CD14-positive monocyte (primary cell): ENCODE data around the gene NFIC. TPM values are rescaled to one million over a fixed set of nuclear protein-coding genes. Genes with fewer than 3 reads are reported as not detected.

Source experiments
- DNase-seq, 3 donors: peaks; one replicate each; pipeline ENCODE4 v3.0.0-alpha.2; 2011 to 2022
- H2AFZ ChIP-seq: 2 replicates; pipeline ENCODE4 v1.6.0; 2012; ENCODE audit warnings: mild to moderate bottlenecking, low read depth, low read length, inconsistent platforms; ENCODE audit not compliant: insufficient read depth, poor library complexity, severe bottlenecking
- H3K27ac ChIP-seq, 2 donors: 1 replicate in 1 of 2; 2 replicates in 1 of 2; pipeline ENCODE4 v1.5.1; 2012 to 2013; ENCODE audit warnings: low read length in 2 of 2, control low read depth in 1 of 2, inconsistent platforms in 1 of 2, low read depth in 1 of 2, mild to moderate bottlenecking in 1 of 2
- H3K27me3 ChIP-seq, 2 donors: one replicate each; pipeline versions ENCODE4 v1.6.0 to v1.6.1; 2011 to 2013; ENCODE audit warnings: low read length in 2 of 2; ENCODE audit not compliant: control insufficient read depth in 2 of 2, insufficient read depth in 2 of 2
- H3K36me3 ChIP-seq, 2 donors: replicated peaks in 1 of 2; 1 replicate in 1 of 2; 2 replicates in 1 of 2; pipeline versions ENCODE4 v1.5.1 to v1.6.1; 2012 to 2013; ENCODE audit warnings: low read length in 2 of 2, control low read depth in 1 of 2, inconsistent platforms in 1 of 2, mild to moderate bottlenecking in 1 of 2; ENCODE audit not compliant: insufficient read depth in 2 of 2, control insufficient read depth in 1 of 2
- H3K4me1 ChIP-seq, 2 donors: 1 replicate in 1 of 2; 2 replicates in 1 of 2; pipeline versions ENCODE4 v1.5.1 to v1.6.1; 2012 to 2013; ENCODE audit warnings: low read length in 2 of 2, control low read depth in 1 of 2, inconsistent platforms in 1 of 2, mild to moderate bottlenecking in 1 of 2, moderate library complexity in 1 of 2; ENCODE audit not compliant: insufficient read depth in 2 of 2, control insufficient read depth in 1 of 2
- H3K4me2 ChIP-seq: replicated peaks from 2 replicates; pipeline ENCODE3; 2012; ENCODE audit warnings: low read length, moderate library complexity, mild to moderate bottlenecking; ENCODE audit not compliant: poor library complexity, severe bottlenecking; ENCODE audit errors: extremely low read depth
- H3K4me3 ChIP-seq, 3 experiments: fragments of 200-600 bp in 1 of 3; sonication (generic) in 1 of 3; replicated peaks in 1 of 3; 1 replicate in 2 of 3; 2 replicates in 1 of 3; pipeline ENCODE4 v1.5.1; 2011 to 2013; ENCODE audit warnings: low read length in 3 of 3, mild to moderate bottlenecking in 3 of 3, control low read depth in 2 of 3, low read depth in 2 of 3, inconsistent platforms in 1 of 3, moderate library complexity in 1 of 3
- H3K79me2 ChIP-seq: 2 replicates; pipeline ENCODE4 v1.6.0; 2012; ENCODE audit warnings: mild to moderate bottlenecking, control low read depth, inconsistent platforms, low read length, moderate library complexity; ENCODE audit not compliant: insufficient read depth
- H3K9ac ChIP-seq: 2 replicates; pipeline ENCODE4 v1.6.0; 2017; ENCODE audit warnings: low read length, mild to moderate bottlenecking; ENCODE audit not compliant: insufficient read depth, poor library complexity, severe bottlenecking
- H3K9me3 ChIP-seq, 2 donors: replicated peaks in 1 of 2; 1 replicate in 1 of 2; 2 replicates in 1 of 2; pipeline versions ENCODE4 v1.5.1 to v1.6.1; 2012 to 2013; ENCODE audit warnings: low read length in 2 of 2, control low read depth in 1 of 2; ENCODE audit not compliant: control insufficient read depth in 1 of 2, insufficient read depth in 1 of 2
- H4K20me1 ChIP-seq: 2 replicates; pipeline ENCODE4 v1.6.0; 2012; ENCODE audit warnings: mild to moderate bottlenecking, low read length, control low read depth, moderate library complexity; ENCODE audit not compliant: insufficient read depth
- H3K27ac Mint-ChIP-seq, 7 donors: one replicate each; pipeline ENCODE4 v1.8.0; 2020; ENCODE audit warnings: mild to moderate bottlenecking in 7 of 7, mixed read lengths in 7 of 7, moderate library complexity in 6 of 7, inconsistent platforms in 2 of 7
- H3K27me3 Mint-ChIP-seq, 3 donors: one replicate each; pipeline ENCODE4 v1.8.0; 2021 to 2022; ENCODE audit warnings: low read depth in 3 of 3, mild to moderate bottlenecking in 3 of 3, mixed read lengths in 3 of 3, moderate library complexity in 3 of 3, inconsistent platforms in 1 of 3
- H3K36me3 Mint-ChIP-seq, 2 donors: one replicate each; pipeline ENCODE4 v1.8.0; 2020; ENCODE audit warnings: mixed read lengths in 2 of 2, inconsistent platforms in 1 of 2, mild to moderate bottlenecking in 1 of 2
- H3K4me1 Mint-ChIP-seq: one replicate; pipeline ENCODE4 v1.8.0; 2020; ENCODE audit warnings: mild to moderate bottlenecking, mixed read lengths
- H3K4me3 Mint-ChIP-seq, 2 donors: one replicate each; pipeline ENCODE4 v1.8.0; 2020; ENCODE audit warnings: mild to moderate bottlenecking in 2 of 2, mixed read lengths in 2 of 2, moderate library complexity in 1 of 2
- H3K9me3 Mint-ChIP-seq, 7 donors: one replicate each; pipeline ENCODE4 v1.8.0; 2020 to 2022; ENCODE audit warnings: mixed read lengths in 7 of 7, mild to moderate bottlenecking in 6 of 7, moderate library complexity in 6 of 7, inconsistent platforms in 2 of 7
- WGBS: methylation state at CpG from one replicate; pipeline ENCODE4 v1.1.5; 2013; ENCODE audit warnings: missing lambda C conversion rate; ENCODE audit not compliant: insufficient coverage; 5-methylcytosine and 5-hydroxymethylcytosine counted together
- intact Hi-C, 2 donors: fragments of 100-400 bp; cut with micrococcal nuclease; formaldehyde crosslinking; loops; one replicate each; pipeline versions ENCODE4 v1.15.0 to v1.15.1; 2023
- polyA plus RNA-seq, 3 donors: library from polyadenylated mRNA; depleted of rRNA in 1 of 3; unstranded in 2 of 3; stranded (reverse) in 1 of 3; fragments of 300-500 nt in 2 of 3; fragments of >200 nt in 1 of 3; fragmentation: Illumina TruSeq in 2 of 3; gene quantifications; 1 replicate in 2 of 3; 2 replicates in 1 of 3; pipeline ENCODE4 v1.2.3, GENCODE V29; 2012 to 2021
- TF ChIP-seq, protein P1 (sequence below): fragments of 200-600 bp; IDR thresholded peaks from one replicate; pipeline ENCODE4 v1.8.0; 2022; ENCODE audit warnings: antibody characterized with exemption, mild to moderate bottlenecking

Gene NFIC
- polyA plus RNA-seq, 3 donors = 7.0 to 13.8 (median 11.5) TPM

DNA sequence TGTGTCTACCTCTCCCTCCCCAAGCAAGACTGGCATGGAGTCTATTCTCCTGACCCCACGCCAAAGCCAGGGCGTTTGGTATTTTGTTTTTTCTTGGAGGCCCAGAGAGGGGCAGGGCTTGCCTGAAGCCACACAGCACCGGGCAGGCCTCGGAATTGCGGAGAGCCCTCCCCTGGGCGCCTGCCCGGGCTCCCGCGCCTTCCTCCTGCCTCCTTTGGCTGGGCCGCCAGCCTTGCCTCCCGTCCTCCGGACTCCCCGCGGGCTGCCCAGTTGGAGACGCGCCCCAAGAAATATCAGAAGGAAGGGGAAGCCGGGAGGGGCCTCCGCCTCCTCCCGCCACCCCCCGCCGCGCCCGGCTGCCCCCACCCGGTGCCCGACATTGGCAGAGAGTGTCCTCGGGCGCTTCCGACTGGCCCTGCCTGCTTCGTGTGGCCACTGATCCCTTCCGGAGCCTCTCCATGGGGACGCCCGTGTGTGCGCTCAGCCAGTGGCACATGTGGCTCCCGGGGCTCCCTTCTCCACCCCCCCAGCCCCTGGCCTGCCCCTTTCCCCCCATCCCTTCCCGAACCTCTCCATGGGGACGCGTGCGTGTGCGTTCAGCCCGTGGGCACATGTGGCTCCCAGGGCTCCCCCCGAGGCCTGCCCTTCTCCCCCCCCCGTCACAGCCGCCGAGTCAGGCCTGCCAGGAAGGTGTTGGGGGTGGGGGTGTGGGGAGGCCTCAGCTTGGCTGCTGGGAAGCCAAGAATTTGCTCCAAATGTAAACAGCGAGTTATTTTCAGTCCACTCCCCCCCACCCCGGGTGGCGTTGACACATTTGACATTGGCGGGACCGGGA lies 37.3 kb downstream of the NFIC start:
- WGBS = 65% methylated on average over 34 of the region's 49 CpGs
- Mint-ChIP-seq H3K36me3 (peaks cover 19 to 46% of the 10 kb centered on the region in 2 donors), H3K4me1 (peaks cover 8% of the 10 kb centered on the region), H3K27ac (peak overlapping the region in 1 of 7 donors; percentile 43), H3K4me3 (no peak overlapping the region), H3K9me3 (peaks cover 0 to 10% (median 5%) of the 10 kb centered on the region in 7 donors), H3K27me3 (no peaks in the 10 kb centered on the region)
- Histone ChIP-seq H3K36me3 (peaks cover 8 to 34% of the 10 kb centered on the region in 2 donors), H3K9ac (no peak overlapping the region), H3K9me3 (peaks cover 0 to 7% of the 10 kb centered on the region in 2 donors), H3K27me3 (no peaks in the 10 kb centered on the region), H3K27ac (no peak overlapping the region), H3K4me3 (no peak overlapping the region), H2AFZ (no peak overlapping the region), H3K79me2 (peaks cover 93% of the 10 kb centered on the region), H3K4me2 (no peak overlapping the region), H4K20me1 (peaks cover 94% of the 10 kb centered on the region), H3K4me1 (no peaks in the 10 kb centered on the region)
- intact Hi-C loops = no loop called here
- TF ChIP-seq, protein P1, sequence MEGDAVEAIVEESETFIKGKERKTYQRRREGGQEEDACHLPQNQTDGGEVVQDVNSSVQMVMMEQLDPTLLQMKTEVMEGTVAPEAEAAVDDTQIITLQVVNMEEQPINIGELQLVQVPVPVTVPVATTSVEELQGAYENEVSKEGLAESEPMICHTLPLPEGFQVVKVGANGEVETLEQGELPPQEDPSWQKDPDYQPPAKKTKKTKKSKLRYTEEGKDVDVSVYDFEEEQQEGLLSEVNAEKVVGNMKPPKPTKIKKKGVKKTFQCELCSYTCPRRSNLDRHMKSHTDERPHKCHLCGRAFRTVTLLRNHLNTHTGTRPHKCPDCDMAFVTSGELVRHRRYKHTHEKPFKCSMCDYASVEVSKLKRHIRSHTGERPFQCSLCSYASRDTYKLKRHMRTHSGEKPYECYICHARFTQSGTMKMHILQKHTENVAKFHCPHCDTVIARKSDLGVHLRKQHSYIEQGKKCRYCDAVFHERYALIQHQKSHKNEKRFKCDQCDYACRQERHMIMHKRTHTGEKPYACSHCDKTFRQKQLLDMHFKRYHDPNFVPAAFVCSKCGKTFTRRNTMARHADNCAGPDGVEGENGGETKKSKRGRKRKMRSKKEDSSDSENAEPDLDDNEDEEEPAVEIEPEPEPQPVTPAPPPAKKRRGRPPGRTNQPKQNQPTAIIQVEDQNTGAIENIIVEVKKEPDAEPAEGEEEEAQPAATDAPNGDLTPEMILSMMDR = no peak
- no peak for DNase-seq

DNA sequence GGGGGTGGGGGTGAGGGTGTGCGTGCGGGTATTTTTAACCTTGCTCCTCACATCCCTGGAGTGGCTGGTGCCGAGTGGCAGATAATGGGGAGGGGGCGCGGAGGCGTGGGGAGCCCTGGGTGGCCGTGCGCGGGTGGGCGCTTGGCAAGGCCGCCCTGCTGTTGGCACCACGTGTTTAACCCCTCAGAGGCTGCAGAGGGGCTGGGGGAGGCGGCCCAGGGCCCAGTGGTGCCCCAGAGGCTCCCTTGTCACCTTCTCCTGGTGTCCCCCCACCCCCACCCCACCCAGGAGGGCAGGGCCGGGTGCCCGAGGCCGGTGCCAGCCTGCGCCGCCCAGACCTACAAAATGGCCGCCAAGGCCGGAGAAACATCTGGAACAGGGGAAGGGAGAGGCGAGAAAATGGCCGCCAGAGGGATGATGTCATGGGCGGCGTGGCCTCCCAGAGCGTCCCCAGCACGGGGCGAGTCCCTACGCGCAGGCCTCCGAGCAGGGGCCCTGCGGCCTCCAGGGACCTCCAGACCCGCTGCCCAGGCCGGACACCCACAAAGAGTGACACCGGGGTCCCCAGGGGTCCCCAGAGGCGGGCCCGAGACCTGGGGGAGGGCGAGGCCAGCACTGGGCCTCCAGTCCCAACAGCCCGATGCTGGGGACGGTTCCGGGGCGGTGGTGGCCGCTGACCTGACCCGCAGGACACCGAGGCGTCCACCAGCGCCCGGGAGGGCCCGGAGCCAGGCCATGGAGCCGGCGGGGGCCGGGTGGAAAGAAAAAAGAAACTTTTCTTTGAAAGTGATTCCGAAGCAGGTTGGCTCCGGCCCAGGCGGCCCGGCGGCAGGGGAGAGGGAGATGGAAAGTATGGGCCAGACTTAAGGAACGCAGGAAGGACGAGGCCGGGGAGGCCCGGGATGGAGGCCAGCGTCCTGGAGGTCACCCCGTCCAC lies 38.2 kb downstream of the NFIC start:
- no peaks in the 10 kb centered on the region for H3K27me3 Mint-ChIP-seq
- Histone ChIP-seq H3K4me2 (no peak overlapping the region), H4K20me1 (peaks cover 94% of the 10 kb centered on the region), H3K4me3 (no peak overlapping the region), H3K4me1 (no peaks in the 10 kb centered on the region), H3K36me3 (peaks cover 13 to 37% of the 10 kb centered on the region in 2 donors), H3K9me3 (peaks cover 0 to 7% of the 10 kb centered on the region in 2 donors), H2AFZ (no peak overlapping the region), H3K27ac (no peak overlapping the region), H3K27me3 (no peaks in the 10 kb centered on the region), H3K79me2 (peaks cover 94% of the 10 kb centered on the region), H3K9ac (no peak overlapping the region)
- TF ChIP-seq, protein P1 = no peak
- no peak overlapping the region for H3K4me3 Mint-ChIP-seq
- DNase-seq = no peak
- peaks cover 0 to 10% (median 5%) of the 10 kb centered on the region in 7 donors for H3K9me3 Mint-ChIP-seq
- peaks cover 23 to 46% of the 10 kb centered on the region in 2 donors for H3K36me3 Mint-ChIP-seq
- peaks cover 8% of the 10 kb centered on the region for H3K4me1 Mint-ChIP-seq
- peak overlapping the region in 2 of 7 donors; percentile 64 to 68 for H3K27ac Mint-ChIP-seq
- intact Hi-C loops = no loop called here
- WGBS = 91% methylated on average over 32 of the region's 62 CpGs
